ENCODE data around the gene ATG4B.
A peak's percentile ranks its signal among the peaks of the same experiment; 100 is the strongest.

The ATG4B gene

DNA sequence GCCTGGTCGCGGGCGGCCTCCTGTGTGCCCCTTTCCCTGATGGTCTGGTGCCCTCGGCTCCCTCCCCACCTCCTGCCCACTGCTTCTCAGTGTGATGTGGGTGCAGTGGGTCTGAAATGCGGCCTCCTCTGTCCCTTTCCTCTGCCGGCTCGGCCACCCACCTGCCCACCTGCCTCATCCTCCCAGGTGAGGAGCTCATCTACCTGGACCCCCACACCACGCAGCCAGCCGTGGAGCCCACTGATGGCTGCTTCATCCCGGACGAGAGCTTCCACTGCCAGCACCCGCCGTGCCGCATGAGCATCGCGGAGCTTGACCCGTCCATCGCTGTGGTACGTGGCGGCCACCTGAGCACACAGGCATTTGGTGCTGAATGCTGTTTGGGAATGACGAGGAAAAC lies 30.9 kb downstream of the ATG4B start:
- no peak for DNase-seq

DNA sequence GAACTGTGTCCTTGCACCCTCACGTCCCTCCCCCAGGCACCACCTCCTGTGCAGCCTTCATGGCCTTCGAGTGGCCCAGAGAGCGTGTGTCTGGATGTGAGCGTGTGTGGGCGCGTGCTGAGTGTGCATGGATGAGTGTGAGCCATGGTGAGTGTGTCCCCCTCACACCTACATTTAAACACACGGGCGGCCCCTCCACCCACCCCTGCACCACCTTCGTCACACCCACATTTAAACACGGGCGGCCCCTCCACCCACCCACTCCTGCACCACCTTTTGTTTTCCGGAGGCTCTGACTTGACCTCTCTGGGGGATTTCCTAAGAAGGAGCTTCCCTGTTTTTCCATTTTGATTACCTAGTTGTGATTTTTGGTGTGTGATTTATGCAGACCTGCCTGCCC lies 31.3 kb downstream of the ATG4B start:
- no peak for DNase-seq

DNA sequence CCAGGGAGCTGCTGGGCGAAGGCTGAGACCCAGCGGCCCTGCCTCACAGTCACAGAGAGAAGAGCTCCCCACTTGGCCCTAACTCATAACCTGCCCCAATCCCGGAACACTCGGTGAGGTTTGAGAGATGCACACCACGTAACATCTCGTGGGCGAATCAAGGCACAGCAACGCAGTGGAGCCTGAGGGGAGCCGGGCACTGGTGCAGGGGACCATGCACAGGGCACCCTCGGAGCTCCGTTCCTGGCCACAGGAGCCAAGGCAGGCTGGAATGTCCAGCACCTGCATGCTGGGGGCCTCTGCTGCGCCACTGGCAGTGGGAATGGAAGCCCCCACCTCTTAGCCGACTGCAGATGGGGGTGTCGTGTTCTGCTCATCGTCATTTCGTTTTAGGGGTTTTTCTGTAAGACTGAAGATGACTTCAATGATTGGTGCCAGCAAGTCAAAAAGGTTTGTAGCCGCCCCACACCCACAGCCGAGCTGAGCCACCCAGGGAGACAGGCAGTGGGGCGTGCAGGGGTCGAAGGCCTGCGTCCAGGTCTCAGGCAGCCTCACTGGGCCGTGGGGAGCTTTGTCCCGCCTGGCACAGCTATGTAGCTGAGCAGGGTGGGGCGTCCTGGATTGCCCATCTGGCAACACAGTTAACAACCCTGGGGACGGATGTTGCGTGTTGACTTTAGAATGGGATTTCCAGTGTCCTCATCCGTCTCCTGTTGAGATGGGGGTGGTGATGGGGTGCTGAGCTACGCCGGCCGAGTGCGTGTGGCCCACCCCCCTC lies 33.0 kb downstream of the ATG4B start:
- no peak for DNase-seq

DNA sequence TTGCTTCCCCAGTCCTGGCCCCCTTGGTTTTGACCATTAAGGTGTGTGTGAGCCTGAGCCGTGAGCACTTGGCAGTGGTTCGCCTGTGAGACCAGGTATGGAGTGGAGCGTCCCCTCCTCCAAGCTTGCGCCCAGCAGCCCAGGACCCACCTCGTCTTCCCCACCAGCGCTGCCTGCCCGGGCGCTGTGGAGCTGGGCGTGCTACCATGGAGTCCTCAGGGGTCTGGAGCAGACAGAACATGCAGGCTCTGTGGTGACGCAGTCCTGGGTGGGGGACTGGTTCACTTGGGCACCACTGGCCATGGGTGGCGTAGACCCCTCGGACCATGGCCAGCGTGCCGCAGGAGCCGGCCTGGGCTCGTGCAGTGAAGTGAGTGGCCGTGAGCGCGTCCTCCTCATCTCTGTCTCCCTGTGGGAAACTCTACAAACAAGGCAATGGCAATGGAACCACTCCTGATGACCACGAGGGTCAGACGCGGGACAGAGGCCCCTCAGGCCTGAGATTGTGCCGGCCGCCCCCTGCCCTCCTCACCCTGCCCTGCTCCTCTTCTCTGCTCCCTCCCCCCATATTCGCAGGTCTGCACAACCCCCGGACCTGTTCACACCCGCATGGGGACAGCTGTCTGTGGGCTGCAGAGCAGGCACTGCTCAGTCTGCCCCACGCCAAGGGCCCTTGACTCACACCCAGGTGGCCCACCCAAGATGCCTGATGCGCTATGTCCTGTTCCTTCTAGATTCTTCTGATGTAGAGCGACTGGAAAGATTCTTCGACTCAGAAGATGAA lies 34.2 kb downstream of the ATG4B start:
- DNase-seq, result no peak

DNA sequence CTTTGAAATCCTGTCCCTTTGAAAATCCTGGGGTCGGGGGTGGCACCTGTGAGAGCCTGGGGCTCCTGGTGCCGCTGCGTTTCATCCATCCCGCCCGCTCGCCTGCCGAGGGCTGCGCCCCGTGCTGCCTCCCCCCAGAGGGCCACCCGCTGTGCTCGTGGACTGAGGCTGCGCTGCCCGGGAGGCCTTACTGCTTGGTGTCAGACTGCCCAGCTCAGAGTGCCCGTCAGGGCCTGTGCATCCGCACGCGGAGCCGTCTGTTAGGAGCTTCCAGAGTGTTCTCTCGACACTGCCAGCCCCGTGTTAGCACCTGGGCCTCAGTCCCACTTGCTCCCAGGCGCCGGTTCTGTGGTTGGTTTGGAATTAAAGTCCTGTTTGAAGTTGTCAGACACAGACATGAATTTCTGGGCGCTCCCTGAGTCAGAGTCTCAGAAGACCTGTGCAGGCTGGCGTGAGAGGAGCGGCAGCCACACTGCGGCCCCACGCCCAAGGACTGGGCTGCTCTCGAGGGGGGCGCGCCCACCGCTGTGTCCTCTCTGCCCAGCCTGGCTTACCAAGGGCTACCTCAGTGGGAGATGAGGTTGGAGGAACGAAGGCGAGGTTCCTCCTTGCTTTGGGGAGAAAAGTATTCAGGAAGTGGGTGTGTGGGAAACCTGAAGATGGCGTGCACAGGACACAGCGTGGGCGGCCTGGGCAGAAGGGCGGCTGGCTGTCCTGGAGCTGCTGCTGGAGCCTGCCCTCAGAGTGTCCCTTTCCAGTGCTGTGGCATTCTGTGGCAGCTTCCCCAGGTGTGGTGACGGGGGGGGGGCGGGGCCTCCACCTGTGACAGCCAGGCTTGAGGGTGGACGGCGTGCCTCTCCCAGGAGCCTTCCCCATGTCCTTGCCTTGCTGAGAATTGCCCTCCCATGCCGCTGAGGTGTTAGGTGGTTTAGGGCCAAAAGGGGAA lies 35.0 kb downstream of the ATG4B start:
- no peak for DNase-seq

DNA sequence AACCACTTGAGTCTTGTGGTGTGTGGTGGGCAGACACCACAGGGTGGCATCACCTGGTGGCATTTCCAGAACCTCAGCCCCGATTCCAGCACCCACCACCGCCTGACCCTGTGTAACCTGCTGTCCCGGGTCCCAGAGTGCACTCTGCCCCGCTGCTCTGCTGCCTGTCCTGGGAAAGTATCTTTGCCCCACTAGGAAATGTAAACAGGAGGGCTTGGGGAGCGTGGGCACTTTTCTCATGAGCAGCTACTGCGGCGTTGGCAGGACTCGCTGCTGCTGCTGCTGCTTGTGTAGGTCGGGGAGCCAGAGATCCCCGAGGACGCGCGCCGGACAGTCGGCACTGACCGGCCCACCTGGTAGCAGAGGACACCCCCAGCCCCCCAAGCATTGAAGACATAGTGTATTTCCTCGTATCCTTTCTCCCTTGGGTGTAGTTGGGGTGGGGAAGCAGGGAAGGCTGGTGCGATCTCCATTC lies 35.7 kb downstream of the ATG4B start:
- DNase-seq, result no peak

DNA sequence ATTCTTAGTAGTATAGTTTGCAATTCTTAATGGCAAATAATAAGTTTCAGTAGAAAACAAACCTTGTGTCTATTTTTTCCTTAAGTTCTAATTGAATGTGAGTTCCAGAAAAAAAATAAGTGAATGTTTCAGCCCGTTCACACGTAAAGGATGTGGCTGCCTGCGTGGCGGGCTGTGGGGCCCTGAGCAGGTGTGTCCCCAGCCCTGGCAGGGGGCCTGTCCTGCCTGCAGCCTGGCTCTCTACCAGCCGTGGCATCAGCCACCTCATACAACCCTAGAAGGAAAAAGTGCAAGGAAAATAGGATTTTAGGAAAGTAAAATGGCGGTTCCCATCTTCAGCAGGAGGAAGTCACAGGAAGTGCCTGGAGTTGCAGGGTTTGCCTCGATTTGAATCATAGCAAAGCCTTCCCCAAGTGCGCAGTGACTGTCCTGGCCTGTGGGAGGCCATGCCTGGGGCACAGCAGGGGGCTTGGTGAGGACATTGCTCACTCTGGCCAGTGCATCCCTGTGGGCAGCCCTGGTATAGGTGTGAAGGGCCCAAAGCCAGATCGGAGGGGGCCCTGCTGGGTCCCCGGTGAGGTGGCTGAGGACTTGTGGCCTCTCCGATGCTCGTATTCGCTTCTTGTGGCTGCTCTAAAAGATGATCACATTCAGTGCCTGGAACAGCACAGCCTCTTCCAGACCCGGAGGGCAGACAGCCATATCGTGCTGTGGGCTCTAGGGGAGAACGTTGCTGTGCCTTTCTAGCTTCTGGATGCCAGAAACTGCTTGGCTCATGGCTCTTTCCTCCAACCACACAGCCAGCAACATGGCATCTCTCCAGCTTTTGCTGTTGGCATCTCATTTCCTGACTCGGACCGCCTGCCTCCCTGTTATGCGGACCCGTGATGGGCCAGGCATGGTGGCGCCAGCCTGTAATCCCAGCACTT lies 36.6 kb downstream of the ATG4B start:
- DNase-seq, result no peak

DNA sequence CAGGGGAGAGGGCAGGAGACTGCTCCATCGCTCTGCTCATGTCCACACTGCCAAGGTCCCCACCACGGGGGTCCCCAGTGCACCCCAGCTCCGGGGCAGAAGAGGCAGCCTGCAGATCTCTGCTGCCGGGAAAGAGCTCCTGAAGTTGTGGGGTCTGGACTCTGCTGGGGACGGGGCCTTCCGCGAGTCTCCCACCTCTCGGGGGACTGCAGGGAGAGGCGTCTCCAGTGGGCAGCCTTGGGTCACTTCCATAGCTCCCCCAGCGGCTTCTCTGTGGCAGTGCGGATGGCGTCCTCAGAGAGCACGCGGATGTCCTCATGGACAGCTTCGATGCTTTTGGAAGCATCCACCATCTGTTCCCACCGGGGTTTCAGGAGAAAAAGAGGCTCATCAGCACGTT lies 38.4 kb downstream of the ATG4B start:
- DNase-seq, result no peak

DNA sequence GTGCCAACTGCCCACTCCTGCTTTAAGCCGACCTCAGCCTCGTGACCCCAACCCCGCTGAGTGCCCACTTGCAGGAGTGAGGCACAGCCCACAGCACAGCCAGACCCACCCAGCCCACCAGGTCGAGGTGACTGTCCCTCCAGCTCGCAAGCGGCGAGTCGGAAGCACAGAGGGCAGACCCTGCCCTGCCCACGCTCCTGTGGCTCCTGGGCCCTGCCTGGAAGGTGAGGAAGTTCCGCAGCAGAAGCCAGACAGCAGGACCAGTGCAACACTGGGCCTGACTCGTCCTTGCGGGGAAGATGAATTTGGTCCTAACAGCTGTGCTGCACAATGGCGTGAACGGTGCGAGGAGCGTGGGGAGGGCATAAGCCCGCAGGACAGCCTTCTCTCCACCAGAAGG lies 39.2 kb downstream of the ATG4B start:
- DNase-seq, result no peak

DNA sequence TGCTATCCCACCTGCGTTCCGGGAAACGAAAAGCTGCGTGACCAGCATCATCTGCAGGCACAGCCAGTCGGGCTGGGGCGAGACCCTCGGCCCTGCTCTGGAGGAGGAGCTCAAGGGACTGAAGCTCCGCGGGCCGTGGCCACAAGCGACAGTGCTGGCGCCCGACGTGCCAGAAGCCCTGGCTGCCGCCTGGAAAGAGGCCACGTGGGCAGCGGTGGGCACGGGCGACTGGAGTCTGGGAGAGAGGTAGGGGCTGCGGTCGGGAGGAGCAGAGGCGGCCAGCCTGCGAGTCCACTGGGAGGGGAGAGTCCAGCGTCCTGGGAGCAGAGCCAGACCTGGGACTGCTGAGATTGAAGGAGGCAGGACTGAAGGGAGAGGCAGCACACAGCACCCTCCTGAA lies 39.9 kb downstream of the ATG4B start:
- no peak for DNase-seq

DNA sequence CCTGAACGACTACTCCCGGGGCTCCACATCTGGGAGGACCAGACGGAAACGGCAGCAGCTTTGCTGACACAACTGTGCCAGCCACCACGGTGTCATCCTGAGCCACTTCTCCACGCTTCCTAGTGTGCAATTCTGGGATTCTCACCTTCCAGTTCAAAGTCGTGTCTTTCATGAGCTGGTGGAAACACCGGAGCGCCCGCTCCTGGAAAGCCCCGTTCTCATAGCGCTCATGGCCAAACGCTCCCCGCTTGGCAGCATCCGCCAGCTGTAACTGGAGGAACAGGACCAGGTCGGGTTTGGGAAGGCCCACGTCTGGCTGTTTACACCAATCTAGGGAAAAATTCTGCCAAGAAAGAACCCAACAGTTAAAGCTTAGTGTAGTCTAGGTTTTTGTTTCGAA lies 40.8 kb downstream of the ATG4B start:
- DNase-seq, result no peak

DNA sequence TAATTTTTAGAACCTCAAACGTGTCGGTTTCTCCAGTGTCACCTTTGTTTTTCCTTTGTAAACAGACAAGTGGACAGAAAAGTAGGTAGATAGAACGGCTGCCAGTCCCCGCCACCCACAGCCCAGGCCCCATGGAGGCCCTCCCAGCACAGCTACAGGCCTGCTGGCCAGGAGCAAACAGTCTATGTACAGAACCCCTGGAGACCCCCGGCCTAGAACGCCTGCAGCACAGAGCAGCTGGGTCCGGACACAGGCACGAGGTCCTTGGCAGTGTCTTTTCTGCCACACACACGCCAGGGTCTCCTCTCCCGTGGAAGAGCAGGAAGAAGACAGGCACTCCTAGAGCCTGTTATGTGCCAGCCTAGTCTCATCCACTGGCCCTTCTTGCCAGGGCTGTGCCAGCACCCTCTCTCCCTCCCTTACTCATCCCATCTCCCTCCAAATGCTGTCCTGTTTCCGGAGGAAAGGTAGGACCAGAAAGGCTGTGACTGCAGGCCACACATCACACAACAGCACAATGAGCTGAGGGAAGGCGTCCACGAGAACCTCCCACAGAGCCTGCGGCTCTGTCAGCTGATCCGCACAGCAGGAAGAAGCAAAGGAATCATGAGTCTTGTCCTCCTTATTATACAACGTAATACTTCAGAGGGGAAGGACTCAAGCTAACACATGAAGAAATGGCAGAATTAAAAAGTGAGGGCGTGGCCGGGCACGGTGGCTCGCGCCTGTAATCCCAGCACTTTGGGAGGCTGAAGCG lies 41.5 kb downstream of the ATG4B start:
- no peak for DNase-seq

DNA sequence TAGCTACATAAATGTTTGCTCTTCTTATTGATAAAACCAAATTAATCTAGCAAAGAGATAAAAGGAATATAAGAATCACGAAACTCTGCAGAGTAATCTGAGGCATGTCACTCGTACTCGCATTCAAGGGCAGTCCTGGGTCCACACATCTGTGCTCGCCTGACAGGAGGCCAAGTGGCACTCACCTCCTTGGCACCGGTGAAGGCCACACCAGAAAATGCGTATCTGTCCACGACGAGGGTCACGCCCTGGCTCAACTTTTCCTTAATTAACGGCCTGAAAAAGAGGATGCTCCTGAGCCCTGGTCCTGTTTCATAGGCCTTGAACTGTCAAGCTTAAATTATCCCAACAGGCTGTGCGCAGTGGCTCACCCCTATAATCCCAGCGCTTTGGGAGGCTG lies 42.6 kb downstream of the ATG4B start:
- no peak for DNase-seq

DNA sequence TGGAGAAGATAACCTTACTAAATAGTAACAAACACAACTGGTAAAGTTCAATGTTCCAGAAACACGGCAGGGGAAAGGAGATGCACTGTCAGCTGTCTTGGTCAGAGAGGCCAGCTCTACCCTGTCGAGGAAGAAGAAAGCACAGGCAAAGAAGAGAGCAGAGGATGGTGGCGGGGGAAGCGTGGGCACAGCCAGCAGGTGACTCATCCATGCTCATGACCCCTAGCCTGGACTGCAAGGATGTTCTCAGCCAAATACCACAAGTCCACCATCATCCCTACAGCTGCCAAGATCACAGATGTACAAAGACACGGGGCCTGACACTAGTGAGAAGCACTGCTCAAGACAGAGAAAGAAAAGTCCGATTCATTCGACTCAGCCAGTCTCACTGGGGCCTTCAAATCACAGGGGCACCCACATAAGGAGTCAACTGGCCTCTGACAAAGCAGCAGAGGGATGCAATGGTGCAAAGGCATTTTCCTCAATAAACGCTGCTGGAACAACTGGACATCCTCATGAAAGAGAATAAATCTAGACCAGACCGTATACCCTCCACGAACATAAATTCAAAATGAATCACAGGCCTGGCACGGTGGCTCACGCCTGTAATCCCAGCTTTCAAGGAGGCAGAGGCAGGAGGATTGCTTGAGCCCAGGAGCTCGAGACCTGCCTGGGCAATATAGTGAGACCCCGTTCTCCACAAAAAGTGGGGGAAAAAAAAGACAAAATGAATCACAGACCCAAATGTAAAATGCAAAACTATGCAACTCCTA lies 43.5 kb downstream of the ATG4B start:
- DNase-seq, result no peak

DNA sequence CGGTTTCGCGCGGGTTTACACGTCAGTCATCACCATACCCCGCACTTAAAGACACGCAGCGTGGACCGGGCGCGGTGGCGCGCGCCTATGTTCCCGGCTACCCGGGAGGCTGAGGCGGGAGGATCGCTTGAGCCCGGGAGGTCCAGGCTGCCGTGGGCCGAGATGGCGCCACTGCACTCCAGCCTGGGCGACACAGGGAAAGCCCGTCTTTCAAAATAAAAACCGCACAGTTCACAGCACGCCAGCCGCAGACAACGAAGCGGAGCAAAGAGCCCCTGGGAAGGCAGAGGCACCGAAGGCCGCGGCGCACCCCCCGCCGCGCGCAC lies 48.8 kb downstream of the ATG4B start:
- peak; percentile 32 for DNase-seq

DNA sequence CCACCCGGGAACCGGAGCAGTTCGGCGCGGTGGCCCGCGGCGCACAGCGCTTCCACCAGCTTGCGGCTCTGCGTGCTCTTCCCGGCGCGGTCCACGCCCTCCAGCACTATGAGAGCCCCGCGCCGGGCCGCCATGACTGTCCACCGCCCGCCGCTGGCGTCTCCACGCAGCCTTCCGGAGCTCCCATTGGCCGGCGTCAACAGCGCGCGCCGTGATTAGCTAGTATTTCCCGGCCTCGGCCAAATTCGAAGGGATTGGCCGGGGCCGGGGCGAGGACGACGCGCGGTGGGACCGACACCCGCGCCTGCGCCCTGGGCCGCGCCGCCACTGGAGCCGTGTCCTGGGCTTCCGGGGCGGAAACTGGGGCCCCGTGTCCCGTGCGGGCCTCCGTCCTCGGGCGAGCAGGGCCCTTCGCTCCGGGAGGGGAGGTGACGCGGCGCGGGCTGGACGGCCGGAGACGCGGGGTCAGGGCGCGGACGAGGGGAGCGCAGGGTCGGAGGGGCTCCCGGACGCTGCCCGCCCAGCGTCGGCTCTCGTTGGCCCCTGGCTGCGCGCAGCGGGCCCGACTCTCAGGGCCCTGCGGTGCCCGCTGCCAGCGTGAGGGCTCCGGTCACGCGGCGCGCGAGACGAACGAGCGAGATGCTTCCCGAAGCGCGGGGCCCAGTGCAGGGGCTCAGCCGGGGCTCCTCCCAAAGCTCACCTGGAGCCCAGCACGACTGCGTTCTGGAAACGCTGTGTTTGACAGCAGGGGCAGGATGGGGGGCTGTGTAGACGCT lies 49.3 kb downstream of the ATG4B start, which contains the start of gene DTYMK:
DTYMK (minus strand) TSS at position 166 of the 776 bp plus-strand sequence; CDS start at position 134, 32 bp downstream.
- DNase-seq, result peak; percentile 98

DNA sequence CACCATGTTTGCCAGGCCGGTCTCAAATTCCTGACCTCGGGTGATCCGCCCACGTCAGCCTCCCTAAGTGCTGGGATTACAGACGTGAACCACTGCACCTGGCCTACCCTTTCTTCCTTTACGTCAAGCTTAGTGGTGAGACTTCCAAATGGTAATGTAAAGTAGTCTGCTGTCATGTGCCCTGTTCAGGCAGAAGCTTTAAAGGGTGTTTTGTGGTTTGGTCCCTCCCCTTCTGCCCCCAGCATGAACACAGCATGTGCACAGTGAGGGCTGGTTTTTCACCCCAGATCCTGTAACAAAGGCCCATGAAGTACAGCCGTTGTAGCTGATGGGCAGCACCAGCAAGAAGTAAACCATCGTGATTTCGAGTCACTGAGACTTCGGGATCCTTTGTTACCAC lies 51.8 kb downstream of the ATG4B start:
- no peak for DNase-seq

DNA sequence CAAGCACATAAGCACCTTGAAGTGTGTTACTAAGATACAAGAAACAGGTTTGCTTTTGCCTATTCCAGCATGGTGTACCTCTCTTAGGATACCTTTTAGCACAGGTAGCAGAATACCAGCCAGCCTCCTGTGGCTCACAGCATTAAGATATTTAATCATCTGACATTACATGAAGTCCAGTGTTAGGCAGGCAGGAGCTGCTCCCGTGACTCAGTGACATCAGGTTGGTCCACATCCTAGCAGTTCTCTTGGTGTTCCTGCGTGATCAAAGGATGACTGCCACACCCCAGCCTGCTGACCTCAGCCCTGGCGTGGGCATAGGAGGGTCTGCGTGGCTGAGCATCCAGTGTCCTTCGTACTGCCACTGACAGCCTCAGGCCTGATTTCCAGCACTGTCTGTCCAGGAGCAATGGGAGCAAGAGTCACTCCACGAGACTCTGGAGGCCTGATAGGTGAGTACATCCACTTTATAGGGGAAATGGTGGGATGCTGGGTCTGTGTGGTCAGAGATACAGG lies 52.8 kb downstream of the ATG4B start:
- DNase-seq, result no peak

DNA sequence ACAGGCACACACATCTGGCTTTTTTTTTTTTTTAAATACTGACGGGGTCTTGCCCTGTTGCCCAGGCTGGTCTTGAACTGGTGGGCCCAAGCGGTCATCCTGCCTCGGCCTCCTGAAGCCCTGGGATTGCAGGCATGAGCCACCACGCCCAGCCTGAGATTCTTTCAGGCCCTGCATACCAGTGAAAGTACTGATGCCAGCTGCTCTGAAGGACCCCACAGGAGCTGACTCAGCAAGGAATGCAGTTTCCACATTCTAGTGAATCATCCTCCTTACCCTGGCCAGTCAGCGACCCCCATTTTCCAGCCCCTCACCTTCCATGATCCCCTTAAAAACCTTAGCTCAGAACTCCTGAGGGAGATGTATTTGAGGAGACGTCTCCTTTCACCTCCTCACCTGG lies 55.0 kb downstream of the ATG4B start:
- no peak for DNase-seq
